ENCODE results near the gene CEP44.
"Not testable (repeated sequence)": the region's sequence is repeated elsewhere in the genome, so short reads cannot be mapped to it uniquely, and the experiment has no call there.

CEP44 gene

GRCh38 chr4:174318829-174319764 is 35.4 kb downstream of the CEP44 start:
- DNase-seq (ENCODE audit: low spot score), result no peak
- peak; percentile 76 for FAIRE-seq

DNA sequence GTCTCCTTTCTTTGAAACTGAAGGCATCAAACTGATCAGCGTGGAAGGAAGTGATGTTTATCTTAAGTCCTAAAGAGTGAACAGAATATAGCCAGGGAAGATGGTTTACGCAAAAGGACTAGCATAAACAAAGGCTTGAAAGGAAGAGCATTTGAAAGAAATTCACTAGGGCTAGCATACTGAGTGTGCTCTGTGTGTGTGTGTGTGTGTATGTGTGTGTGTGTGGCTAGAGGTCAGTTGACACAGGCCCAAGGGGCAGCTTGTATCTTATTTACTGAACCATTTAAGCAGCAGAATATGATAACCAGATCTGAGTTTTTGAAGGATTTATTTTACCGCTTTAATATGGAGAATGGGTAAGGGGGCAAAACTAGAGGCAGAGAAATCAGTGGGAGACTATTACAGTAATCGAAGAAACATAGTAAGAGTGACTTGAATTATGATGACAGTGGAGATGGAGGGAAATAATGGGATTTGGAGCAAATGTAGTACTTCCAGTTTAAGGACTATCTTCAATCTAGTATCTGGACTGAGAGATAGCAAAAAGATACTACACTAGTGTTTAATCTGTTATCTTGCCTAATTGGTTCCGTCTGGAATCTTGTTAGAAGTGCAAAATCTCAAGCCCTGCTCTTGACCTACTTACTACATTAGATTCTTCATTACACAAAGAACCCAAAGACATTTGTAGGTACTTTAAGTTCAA is 36.9 kb downstream of the CEP44 start:
- DNase-seq (ENCODE audit: low spot score) (no peak), FAIRE-seq (no peak)

DNA sequence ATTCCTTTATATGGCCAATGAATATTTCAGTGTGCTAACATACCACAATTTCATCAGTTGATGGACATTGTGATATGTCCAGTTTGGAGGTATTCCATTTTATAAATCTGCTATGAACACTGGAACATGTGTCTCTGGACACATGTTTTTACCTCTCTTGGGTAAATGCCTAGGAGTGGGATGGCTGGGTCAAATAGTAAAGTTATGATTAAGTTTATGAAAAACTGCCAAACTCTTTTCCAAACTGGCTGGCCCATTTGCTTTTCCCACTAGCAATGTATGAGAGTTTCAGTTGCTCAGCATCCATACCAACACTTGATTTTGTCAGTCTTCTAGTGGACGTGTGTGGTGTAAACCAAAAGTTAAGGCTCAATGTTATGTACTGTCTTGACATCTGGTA is 40.5 kb downstream of the CEP44 start:
- no peak for FAIRE-seq
- no peak for DNase-seq (ENCODE audit: low spot score)

GRCh38 chr4:174324725-174325124 is 41.0 kb downstream of the CEP44 start:
- no peak for DNase-seq (ENCODE audit: low spot score)

DNA sequence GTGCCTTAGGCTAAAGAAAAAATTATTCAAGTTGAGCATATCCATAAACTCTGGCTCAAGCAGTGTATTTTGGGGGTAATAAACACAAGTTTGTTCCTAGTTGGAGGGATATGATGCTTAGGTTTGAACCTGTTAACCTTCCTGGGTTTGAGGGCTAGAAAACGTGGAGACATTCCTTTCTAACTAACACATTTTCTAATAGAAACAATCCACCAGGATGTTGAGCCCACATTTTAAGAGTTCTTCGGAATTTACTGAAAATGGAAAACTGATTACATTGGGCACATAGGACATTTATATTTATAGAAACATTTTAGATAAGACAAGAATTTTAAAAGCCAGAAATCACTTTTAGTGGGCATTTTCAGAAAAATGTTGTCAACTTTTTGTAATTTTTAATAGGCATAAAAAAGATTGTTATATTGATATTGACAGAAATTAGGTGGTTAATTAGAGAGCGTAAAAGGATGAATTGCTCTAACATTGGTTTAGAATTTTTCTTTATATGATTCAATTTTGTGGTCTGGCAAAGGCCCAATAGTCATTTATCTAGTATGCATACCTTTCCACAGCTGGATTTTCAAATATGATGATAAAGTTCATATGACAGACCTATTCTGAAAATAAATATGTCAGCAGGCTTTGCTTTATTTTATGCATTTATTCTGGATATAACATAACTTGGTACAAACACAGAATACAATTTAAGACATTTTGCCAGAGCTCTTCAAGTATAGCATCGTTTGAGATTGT is 49.2 kb downstream of the CEP44 start:
- FAIRE-seq, result peak; percentile 8

More at GRCh38 chr4:174324725-174325124, 41.0 kb downstream of the CEP44 start:
- FAIRE-seq, result no peak

DNA sequence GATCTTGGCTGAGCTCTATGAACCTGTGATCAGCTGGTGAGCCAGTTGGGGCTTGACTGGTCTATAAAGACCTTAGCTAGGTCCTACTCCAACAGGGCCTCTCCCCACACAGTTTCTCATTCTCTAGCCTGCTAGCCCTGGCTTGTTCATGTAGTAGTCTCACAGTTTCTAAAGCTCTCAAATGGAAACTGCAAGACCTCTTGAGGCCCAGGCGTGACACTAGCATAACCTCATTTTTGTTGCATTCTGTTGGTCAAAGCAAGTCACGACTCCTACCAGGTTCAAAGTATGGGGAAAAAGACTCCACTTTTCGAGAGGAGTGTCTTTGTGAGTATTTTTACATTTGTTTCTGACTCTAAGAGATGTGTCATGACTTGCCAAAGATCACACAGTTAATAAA is 50.9 kb downstream of the CEP44 start:
- no peak for DNase-seq (ENCODE audit: low spot score)
- no peak for FAIRE-seq

More for the DNA sequence above, 49.2 kb downstream of the CEP44 start:
- no peak for DNase-seq (ENCODE audit: low spot score)

- DNase-seq (ENCODE audit: low spot score) (no peak), FAIRE-seq (no peak)
Measured at GRCh38 chr4:174340714-174341113, 57.0 kb downstream of the CEP44 start.

- DNase-seq (ENCODE audit: low spot score) (no peak), FAIRE-seq (no peak)
Measured at GRCh38 chr4:174349156-174349555, 65.4 kb downstream of the CEP44 start.

GRCh38 chr4:174352061-174352819 is 68.5 kb downstream of the CEP44 start:
- FAIRE-seq (no peak), DNase-seq (ENCODE audit: low spot score) (no peak)

- FAIRE-seq (no peak), DNase-seq (ENCODE audit: low spot score) (no peak)
Measured at GRCh38 chr4:174357321-174357720, 73.6 kb downstream of the CEP44 start.

- DNase-seq (ENCODE audit: low spot score) (no peak), FAIRE-seq (no peak)
Measured at GRCh38 chr4:174358410-174358809, 74.7 kb downstream of the CEP44 start.

- peak; percentile 89 for FAIRE-seq
Measured at GRCh38 chr4:174358829-174359228, 75.1 kb downstream of the CEP44 start.

DNA sequence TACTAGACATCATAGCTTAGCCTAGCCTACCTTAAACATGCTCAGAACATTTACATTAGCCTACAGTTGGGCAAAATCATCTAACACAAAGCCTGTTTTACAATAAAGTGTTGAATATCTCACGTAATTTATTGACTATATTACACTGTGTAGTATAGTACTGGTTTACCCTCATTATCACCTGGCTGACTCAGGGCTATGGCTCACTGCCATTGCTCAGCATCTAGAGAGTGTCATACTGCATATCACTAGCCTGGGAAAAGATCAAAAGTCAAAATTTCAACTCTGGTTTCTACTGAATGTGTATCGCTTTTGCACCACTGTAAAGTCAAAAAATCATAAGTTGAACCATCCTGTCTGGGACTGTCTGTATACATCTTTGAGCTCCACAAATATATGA is 78.6 kb downstream of the CEP44 start:
- no peak for DNase-seq (ENCODE audit: low spot score)
- no peak for FAIRE-seq

More at GRCh38 chr4:174358829-174359228, 75.1 kb downstream of the CEP44 start:
- DNase-seq (ENCODE audit: low spot score), result peak; percentile 61

DNA sequence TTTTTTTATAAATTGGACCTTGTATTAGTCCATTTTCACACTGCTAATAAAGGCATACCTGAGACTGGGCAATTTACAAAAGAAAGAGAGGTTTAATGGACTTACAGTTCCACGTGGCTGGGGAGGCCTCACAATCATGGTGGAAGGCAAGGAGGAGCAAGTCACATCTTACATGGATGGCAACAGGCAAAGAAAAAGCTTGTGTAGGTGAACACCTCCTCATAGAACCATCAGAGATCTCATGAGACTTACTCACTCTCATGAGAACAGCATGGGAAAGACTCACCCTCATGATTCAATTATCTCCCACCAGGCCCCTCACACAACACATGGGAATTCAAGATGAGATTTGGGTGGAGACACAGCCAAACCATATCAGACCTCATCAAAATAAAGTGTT is 80.1 kb downstream of the CEP44 start:
- not testable (repeated sequence) for DNase-seq (ENCODE audit: low spot score); FAIRE-seq

DNA sequence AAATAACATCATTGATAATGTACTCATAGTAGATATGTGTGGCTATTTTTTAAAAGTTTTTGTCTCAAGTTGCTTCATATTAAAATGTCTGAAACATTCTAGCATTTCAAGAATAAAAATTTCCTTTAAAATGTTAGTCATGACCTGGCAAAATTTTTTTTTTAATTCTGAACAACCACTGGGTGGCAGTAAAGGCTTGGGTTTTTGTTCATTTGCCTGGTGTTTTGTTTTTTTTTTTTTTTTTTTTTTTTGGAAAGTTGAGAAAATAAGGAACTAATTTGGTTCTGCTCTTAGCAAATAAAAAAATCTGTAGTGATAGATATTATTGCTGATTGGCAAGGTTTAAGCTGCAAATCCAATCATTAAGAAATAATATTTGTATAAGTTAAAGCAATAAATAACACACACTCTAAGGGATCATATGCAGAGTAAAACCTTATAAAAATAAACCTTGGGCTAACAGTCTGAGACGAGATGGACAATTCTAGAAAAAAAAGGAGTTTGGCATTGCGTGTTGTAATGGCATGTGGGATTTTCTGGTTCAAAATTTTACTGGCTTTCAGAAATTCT is 81.4 kb downstream of the CEP44 start:
- DNase-seq (ENCODE audit: low spot score) (peak; percentile 6), FAIRE-seq (peak; percentile 84)

DNA sequence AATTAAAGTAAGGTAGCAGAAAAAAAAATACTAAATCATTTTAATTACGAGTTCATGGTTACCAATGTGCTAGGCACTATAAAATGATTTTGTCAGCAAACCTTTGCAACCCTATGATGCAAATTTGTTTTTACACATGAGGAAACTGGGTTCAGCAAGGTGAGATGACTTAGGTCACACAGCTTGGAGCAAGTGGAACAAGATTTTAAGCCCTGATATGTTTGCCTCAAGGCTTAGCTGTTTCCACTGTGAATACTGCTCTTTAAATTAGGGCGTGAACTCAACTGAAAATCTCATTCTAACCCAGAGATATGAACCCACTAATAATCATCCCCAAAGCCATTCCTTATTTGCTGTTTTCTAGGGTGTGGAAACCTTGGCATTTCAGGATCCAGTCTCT is 86.3 kb downstream of the CEP44 start:
- FAIRE-seq (no peak), DNase-seq (ENCODE audit: low spot score) (no peak)

DNA sequence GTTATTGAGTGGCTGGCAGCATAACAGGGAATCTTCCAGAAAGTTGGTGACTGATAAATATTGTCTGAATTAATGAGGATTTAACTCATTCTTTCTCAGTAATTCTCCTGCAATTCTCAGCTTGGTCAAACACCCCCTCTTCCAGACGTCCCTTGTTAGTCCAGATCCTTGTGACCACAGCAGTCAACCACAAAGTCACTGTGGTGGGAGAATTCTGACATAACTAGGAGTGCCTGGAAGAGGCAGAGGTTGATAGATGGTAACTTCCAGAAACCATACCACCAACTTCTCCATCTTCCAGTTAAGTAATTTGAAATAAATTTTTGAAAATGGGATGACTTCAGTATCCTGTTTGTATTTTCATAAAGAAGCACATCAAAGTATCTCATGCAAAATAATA is 90.1 kb downstream of the CEP44 start:
- peak; percentile 19 for DNase-seq (ENCODE audit: low spot score)

DNA sequence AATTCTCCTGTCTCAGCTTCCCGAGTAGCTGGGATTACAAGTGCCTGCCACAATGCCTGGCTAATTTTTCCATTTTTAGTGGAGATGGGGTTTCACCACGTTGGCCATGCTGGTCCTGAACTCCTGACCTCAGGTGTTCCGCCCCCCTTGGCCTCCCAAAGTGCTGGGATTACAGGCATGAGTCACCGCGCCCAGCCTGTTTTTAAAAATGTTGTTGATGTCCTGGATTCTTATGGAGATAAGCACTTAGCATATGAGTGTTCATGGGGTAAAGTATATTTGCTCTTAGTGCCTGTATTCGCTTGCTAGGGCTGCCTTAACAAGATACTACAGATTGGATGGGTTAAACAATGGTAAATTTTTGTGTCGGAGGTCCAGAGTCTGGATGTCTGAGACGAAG is 91.7 kb downstream of the CEP44 start:
- DNase-seq (ENCODE audit: low spot score) (no peak), FAIRE-seq (no peak)

More for the DNA sequence above, 90.1 kb downstream of the CEP44 start:
- FAIRE-seq, result no peak

DNA sequence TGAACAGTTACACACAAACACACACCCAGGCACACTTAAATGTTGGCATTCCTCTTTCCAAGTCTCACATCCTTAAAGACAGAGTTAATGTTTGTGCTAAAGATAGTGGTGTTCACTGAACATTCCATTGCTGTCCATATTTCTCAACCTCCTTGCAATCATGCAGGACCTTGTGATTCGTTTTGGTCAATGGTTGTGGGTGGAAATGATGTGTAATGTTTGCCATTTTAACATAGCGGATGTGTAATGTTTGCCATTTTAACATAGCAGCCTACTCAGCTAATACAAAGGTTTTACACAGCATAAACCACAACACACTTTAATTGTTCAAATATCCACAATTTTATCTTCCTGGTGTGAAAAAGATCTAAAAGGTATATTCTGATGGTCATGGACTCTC is 93.9 kb downstream of the CEP44 start:
- peak; percentile 34 for FAIRE-seq
- DNase-seq (ENCODE audit: low spot score), result peak; percentile 46

- FAIRE-seq, result no peak
- DNase-seq (ENCODE audit: low spot score), result no peak
Measured at GRCh38 chr4:174378951-174379350, 95.2 kb downstream of the CEP44 start.

Measured in RCC 7860 (cell line).